Panc1 (cell line): ENCODE data around the gene POMC. TPM values are rescaled to one million over a fixed set of nuclear protein-coding genes. Genes with fewer than 3 reads are reported as not detected.
"Not testable (repeated sequence)": the region's sequence is repeated elsewhere in the genome, so short reads cannot be mapped to it uniquely, and the experiment has no call there.

Source experiments
- ATAC-seq: fragments of 200-7000 bp; cut with Tn5 transposase; 2 replicates; pipeline ENCODE4 v1.9.1; 2020; ENCODE audit warnings: mild to moderate bottlenecking, moderate library complexity
- BruUV-seq: library from RNA; stranded (reverse); fragments of 400-500 nt; replicated peaks from 2 replicates; lab custom pipeline; 2021; lab: Mats Ljungman, UMichigan
- CTCF ChIA-PET: fragments of 300-600 bp; sonication (Branson Sonifier 250); formaldehyde crosslinking; loops from one replicate; lab custom pipeline; 2022; ENCODE audit warnings: antibody characterized with exemption; lab: Charles Lee
- POLR2A ChIA-PET: fragments of 300-600 bp; sonication (Branson Sonifier 250); formaldehyde crosslinking; loops from one replicate; lab custom pipeline; 2022; ENCODE audit warnings: antibody characterized with exemption; lab: Charles Lee
- DNase-seq: peaks from one replicate; pipeline ENCODE4 v3.0.0-alpha.2; 2010; ENCODE audit warnings: low read depth, low spot score
- H3K27ac ChIP-seq: 2 replicates; pipeline ENCODE4 v1.5.1; 2011; ENCODE audit warnings: mild to moderate bottlenecking, low read length, inconsistent platforms
- H3K27me3 ChIP-seq: fragments of 200-500 bp; sonication (Bioruptor generic); 2 replicates; pipeline ENCODE4 v1.6.0; 2014; ENCODE audit warnings: low read length, inconsistent platforms; ENCODE audit not compliant: control insufficient read depth, insufficient read depth
- H3K36me3 ChIP-seq: fragments of 200-500 bp; sonication (Bioruptor generic); 2 replicates; pipeline ENCODE4 v1.5.1; 2014; ENCODE audit warnings: inconsistent platforms, mild to moderate bottlenecking, low read length, moderate library complexity; ENCODE audit not compliant: control insufficient read depth, insufficient read depth
- H3K4me1 ChIP-seq: 2 replicates; pipeline ENCODE4 v1.5.1; 2011; ENCODE audit warnings: inconsistent platforms, mild to moderate bottlenecking, low read length, moderate library complexity; ENCODE audit not compliant: control insufficient read depth, insufficient read depth
- H3K4me3 ChIP-seq, 2 experiments: 2 replicates each; pipeline ENCODE4 v1.5.1; 2011 to 2012; ENCODE audit warnings: low read depth in 2 of 2, low read length in 2 of 2, mild to moderate bottlenecking in 2 of 2, inconsistent platforms in 1 of 2, moderate library complexity in 1 of 2
- H3K9me3 ChIP-seq: fragments of 200-500 bp; sonication (Bioruptor generic); 2 replicates; pipeline ENCODE4 v1.5.1; 2014; ENCODE audit warnings: low read depth, mild to moderate bottlenecking, inconsistent platforms, low read length, moderate library complexity; ENCODE audit not compliant: control insufficient read depth, insufficient read depth
- CTCF ChIP-seq: fragments of 450-650 bp; IDR thresholded peaks from 2 replicates; pipeline ENCODE4 v1.5.1; 2017; ENCODE audit warnings: mild to moderate bottlenecking
- POLR2AphosphoS5 ChIP-seq: IDR thresholded peaks from 2 replicates; pipeline ENCODE4 v1.6.1; 2012; ENCODE audit warnings: mild to moderate bottlenecking, low read depth, low read length, moderate library complexity
- REST ChIP-seq, 2 experiments: IDR thresholded peaks; 2 replicates each; pipeline ENCODE4 v1.6.1; 2011 to 2012; ENCODE audit warnings: low read depth in 2 of 2, control low read depth in 1 of 2, low read length in 1 of 2, mild to moderate bottlenecking in 1 of 2, moderate library complexity in 1 of 2; ENCODE audit not compliant: insufficient read depth in 1 of 2
- SIN3A ChIP-seq: IDR thresholded peaks from 2 replicates; pipeline ENCODE4 v1.6.1; 2012; ENCODE audit warnings: low read depth, mild to moderate bottlenecking, low read length, moderate library complexity, borderline replicate concordance; ENCODE audit not compliant: insufficient read depth
- TCF7L2 ChIP-seq: IDR thresholded peaks from 2 replicates; pipeline ENCODE4 v1.6.1; 2011; ENCODE audit warnings: mild to moderate bottlenecking, low read depth, low read length, inconsistent platforms
- in situ Hi-C: cut with HindIII; loops from 2 replicates; pipeline ENCODE4 v1.10.0; 2016; ENCODE audit warnings: low sequenced_read_pairs, low pct_unique_long_range_greater_than_20kb
- intact Hi-C: fragments of 100-400 bp; cut with micrococcal nuclease; formaldehyde crosslinking; loops from one replicate; pipeline ENCODE4 v1.10.0; 2022; ENCODE audit not compliant: unreplicated experiment
- total RNA-seq: library from RNA; stranded (reverse); gene quantifications from one replicate; pipeline ENCODE4 v1.2.1, GENCODE V29; 2021; ENCODE audit not compliant: unreplicated experiment

POMC gene
- total RNA-seq, 1 experiment from 2014 or later = not detected

GRCh38 chr2:25213229-25213628 is 44.8 kb upstream of the POMC start:
- no peaks in the 10 kb centered on the region for H3K36me3 ChIP-seq
- no peak overlapping the region for H3K4me3 ChIP-seq
- ATAC-seq (no peak), DNase-seq (no peak)
- H3K27me3 ChIP-seq = no peaks in the 10 kb centered on the region
- intact Hi-C loops = no loop called here
- BruUV-seq = no TSS peak
- TF ChIP-seq REST (IDR thresholded peaks at IDR 0.05; ENCODE audit: insufficient read depth in 1 of 2, low read depth in 2 of 2, low read length in 1 of 2) (no peak), POLR2AphosphoS5 (no peak), CTCF (no peak), TCF7L2 (no peak), SIN3A (no peak)
- in situ Hi-C loops = no loop called here
- H3K9me3 ChIP-seq = no peaks in the 10 kb centered on the region
- CTCF ChIA-PET = no interaction called here
- POLR2A ChIA-PET = no interaction called here
- H3K4me1 ChIP-seq = no peaks in the 10 kb centered on the region
- H3K27ac ChIP-seq = no peak overlapping the region

- CTCF ChIA-PET, H3K9me3 ChIP-seq, in situ Hi-C loops, H3K27ac ChIP-seq, DNase-seq, BruUV-seq, H3K4me3 ChIP-seq, intact Hi-C loops, ATAC-seq, H3K27me3 ChIP-seq, H3K36me3 ChIP-seq, H3K4me1 ChIP-seq: not testable (repeated sequence)
- POLR2A ChIA-PET = interaction anchor here (0.6 kb wide), 1 partner anchor 520 kb away, joined by 5 read pairs; no protein-coding TSS in a partner anchor
These were observed 42.5 kb upstream of the POMC start for GRCh38 chr2:25210923-25211322.

- Histone ChIP-seq H3K27me3 (no peaks in the 10 kb centered on the region), H3K27ac (no peak overlapping the region), H3K4me1 (no peaks in the 10 kb centered on the region), H3K4me3 (no peak overlapping the region), H3K36me3 (no peaks in the 10 kb centered on the region), H3K9me3 (no peaks in the 10 kb centered on the region)
- in situ Hi-C loops (no loop called here), intact Hi-C loops (no loop called here)
- no TSS peak for BruUV-seq
- POLR2A ChIA-PET = no interaction called here
- TF ChIP-seq POLR2AphosphoS5 (no peak), SIN3A (no peak), CTCF (no peak), REST (IDR thresholded peaks at IDR 0.05; ENCODE audit: insufficient read depth in 1 of 2, low read depth in 2 of 2, low read length in 1 of 2) (no peak), TCF7L2 (no peak)
- CTCF ChIA-PET = no interaction called here
- ATAC-seq = no peak
- DNase-seq = no peak
These were observed 38.7 kb upstream of the POMC start for GRCh38 chr2:25207078-25207545.
